NCI-H2029 treated with DMSO at 0.1 percent for 48 hours (cell line): ENCODE measurements around the gene SYNGR3.
"Not testable (repeated sequence)": the region's sequence is repeated elsewhere in the genome, so short reads cannot be mapped to it uniquely, and the experiment has no call there.

Source experiments
- DNase-seq: peaks from one replicate; lab custom pipeline; 2025; lab: John Stamatoyannopoulos, UW

SYNGR3 gene

GRCh38 chr16:2009164-2009711, 19.5 kb downstream of the SYNGR3 start:
- no peak for DNase-seq

DNA sequence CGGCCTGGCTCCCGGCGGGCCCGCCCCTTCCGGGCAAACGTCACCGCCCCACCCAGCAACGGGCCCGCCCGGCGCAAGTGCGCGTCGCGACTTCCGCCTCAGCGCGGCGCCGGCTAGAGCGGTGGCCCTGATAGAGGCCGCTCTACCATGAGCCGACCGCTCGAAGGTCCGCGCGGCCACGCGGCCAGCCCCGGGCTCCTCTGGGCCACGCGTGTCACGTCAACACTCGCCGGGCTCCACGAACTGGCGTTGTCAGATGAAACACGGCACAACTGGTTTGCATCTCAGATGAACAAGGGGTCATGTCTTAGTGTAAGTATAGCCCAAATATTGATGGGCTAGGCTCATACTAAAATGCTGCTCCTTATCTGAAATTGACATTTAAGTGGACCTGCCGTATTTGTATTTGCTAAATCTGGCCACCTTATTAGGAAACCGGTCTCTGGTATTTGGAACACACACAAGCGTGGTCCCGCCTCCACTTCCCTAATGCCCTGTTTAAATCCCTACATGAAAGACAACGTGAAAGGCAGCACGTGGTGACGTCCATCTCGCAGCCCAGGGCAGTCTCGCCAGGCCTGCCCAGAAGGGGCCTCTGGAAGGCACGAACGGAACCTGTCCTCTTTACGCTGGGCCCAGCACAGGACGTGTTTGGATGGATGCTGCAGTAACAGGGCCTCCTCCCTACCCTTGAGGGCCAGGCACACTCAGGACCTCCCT, 20.2 kb downstream of the SYNGR3 start, which contains the start of gene ZNF598:
TSS of gene ZNF598 (minus strand) at position 31 of the 720 bp plus-strand sequence.
- DNase-seq = peak; percentile 26

DNA sequence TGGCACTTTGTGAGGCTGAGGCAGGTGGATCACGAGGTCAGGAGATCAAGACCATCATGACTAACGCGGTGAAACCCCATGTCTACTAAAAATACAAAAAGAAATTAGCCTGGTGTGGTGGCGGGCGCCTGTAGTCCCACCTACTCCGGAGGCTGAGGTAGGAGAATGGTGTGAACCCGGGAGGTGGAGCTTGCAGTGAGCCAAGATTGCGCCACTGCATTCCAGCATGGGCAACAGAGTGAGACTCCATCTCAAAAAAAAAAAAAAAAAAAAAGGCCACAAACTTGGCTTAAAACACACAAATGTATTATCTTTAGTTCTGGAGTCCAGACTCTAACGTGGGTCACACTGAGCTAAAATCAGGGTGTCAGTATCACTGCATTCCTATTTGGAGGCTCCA, 22.0 kb downstream of the SYNGR3 start:
- not testable (repeated sequence) for DNase-seq

- no peak for DNase-seq
These were observed 23.8 kb downstream of the SYNGR3 start for GRCh38 chr16:2013527-2013926.

DNA sequence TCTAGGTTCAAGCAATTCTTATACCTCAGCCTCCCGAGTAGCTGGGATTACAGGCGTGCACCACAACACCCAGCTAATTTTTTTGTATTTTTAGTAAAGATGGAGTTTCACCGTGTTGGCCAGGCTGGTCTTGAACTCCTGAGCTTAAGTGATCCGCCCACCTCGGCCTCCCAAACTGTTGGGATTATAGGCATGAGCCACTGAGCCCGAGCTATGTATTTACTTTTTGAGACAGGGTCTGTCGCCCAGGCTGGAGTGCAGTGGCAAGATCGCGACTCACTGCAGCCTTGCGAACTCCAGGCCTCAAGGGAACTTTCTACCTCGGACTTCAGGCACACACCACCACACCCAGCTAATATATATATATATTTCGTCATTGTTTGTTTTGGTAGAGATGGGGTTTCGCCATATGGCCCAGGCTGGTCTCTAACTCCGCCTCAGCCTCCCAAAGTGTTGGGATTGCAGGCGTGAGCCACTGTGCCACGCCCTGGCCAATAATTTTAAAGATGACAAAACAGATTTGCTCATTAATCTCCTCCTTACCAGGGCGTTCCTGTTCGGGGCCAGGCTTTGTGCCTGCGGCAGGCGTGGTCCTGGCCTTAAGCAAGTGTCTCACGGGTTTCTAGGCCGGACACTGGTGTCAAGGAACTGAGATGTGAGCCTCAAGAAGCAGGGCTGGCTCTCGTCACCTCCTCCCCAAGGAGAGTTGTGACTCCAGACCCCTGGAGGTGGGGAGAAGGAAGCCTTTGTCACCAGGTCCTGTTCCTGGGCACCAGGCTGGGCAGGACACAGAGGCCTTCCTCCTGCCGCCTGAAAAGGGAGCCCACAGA, 25.6 kb downstream of the SYNGR3 start:
- no peak for DNase-seq

GRCh38 chr16:2015947-2016208, 26.1 kb downstream of the SYNGR3 start:
- DNase-seq = no peak

DNA sequence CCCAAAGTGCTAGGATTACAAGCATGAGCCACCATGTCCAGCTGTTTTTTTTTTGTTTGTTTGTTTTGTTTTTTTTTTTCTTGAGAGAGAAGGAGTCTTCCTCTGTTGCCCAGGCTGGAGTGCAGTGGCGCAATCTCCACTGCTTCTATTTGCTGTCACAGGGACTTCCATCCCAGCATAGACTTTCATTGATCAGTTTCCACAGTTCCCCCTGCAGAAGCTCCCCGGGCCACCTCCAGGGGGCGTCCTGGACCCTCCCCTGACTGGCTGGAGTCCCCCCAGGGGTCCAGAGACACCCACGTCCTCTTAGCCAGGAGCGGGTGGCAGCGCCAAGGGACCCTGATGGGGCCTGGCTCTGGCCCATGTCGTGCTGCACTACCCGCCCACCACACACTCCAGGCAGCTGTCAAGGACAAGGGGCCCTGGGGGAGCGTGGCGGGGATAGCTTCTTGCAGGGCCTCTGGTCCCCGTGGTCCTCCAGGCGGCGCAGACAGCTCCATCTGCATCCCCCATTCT, 26.7 kb downstream of the SYNGR3 start:
- no peak for DNase-seq

GRCh38 chr16:2019518-2019920, 29.7 kb downstream of the SYNGR3 start, which contains the start of gene NPW:
Gene NPW, plus strand, starts transcription at chr16:2019785.
- no peak for DNase-seq

GRCh38 chr16:2019921-2020831, 30.4 kb downstream of the SYNGR3 start:
- DNase-seq = no peak

DNA sequence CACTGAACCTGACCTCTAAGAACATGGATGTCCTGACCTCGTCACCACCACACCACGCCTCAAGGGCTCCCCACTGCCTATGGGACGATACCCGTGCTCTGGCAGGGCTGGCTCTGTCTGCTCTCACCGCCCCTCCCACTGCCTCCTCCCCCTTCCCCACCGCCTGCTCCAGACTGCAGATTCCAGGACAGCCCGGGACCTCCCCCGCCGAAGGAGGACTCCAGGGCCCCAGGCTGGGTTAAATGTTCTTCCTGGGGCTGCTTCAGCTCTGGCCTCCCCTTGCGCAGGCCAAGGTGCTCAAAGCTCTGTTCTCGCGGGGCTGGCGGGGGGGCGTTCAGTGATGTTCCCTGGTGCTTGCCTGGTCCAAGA, 32.9 kb downstream of the SYNGR3 start:
- no peak for DNase-seq

DNA sequence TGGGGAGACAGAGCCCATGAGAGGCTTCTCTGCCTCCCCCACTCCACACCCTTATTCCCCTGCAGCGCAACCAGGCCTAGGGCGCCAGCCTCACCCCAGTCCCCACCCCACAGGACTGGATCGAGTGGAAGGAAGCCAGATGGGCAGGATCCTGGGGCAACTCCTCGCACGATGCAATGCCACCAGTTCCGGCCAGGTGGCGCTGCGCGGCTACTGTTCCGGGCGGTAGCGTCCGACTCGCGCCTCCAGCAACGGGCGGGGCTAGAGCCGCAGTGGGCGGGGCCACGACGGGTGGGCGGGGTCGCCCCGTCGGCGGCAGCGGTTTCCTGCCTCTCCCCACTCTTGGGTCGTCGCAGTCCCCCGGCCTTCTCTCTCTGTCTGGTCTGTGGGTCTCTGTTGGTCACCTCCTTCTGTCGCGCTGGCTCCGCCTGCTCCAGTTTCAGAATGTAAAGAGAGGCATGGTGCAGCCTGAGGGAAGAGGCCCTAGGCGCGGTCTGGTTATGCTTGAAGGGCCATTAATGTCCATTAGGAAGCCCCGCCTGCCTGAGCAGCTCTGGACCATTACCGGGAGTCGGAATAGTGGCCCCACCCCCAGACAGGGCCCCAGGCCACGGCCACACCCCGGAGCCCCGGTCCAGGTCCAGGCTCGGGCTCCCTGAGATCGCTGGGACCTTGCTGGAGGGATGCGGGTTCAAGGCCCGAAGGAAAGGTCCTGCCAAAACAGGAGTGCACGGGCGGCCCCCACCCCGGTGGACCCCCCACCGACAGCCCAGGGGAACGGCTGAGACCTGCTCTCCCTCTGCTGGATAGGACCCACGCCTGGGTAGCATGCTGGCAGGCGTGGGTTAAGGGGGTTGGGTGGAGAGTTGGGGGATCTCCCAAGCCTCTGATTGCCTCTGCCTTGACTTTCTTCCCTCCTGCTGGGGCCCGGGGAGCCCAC, 33.6 kb downstream of the SYNGR3 start:
- DNase-seq = peak; percentile 63

GRCh38 chr16:2024032-2024420, 34.3 kb downstream of the SYNGR3 start:
- no peak for DNase-seq

- DNase-seq = no peak
These were observed 35.5 kb downstream of the SYNGR3 start for GRCh38 chr16:2025251-2025650.

- DNase-seq = no peak
These were observed 36.2 kb downstream of the SYNGR3 start for GRCh38 chr16:2025878-2026460.

- no peak for DNase-seq
These were observed 36.8 kb downstream of the SYNGR3 start, which contains the start of gene NHERF2 for GRCh38 chr16:2026461-2027023. Gene NHERF2, plus strand, starts transcription at chr16:2026902. Its CDS starts 104 bp downstream, at chr16:2027006.

DNA sequence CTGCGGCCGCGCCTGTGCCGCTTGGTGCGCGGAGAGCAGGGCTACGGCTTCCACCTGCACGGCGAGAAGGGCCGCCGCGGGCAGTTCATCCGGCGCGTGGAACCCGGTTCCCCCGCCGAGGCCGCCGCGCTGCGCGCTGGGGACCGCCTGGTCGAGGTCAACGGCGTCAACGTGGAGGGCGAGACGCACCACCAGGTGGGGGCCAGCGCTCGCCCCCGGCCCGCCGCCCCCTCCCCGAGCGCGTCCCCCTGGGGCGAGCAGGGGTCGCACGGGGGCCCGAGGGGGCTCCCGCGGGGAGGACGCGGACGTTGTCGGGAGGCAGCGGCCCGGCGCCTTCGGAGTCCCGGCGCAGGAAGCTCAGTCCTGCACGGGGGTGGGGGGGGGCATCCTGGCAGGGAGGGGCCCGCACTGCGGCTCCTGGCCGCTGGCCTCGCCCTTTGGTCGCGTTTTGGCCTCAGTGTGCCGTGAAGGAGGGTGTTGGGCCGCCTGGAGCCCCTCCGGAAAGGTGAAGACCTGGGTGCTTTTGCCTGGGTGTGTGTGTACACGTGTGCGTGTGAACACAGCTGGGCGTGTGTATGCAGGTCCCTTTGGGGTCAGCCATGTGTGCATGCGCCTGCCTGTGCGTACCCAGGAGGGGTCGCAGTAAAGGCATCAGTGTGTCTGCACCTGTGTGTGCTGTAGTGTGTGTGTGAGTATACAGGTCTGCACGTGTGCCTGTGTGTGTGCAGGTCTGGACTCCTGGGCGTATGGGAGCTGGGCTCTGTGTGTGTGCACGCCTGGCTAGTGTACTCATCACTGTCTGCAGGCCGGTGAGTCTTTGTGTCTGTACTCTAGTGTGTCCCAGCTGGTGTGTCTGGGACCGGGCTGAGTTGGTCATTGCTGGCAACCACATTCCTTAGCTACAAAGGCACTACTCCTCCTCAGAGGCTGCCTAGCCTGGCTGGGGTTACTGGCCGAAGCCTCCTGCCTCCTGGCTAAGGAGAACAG, 37.5 kb downstream of the SYNGR3 start:
- no peak for DNase-seq

DNA sequence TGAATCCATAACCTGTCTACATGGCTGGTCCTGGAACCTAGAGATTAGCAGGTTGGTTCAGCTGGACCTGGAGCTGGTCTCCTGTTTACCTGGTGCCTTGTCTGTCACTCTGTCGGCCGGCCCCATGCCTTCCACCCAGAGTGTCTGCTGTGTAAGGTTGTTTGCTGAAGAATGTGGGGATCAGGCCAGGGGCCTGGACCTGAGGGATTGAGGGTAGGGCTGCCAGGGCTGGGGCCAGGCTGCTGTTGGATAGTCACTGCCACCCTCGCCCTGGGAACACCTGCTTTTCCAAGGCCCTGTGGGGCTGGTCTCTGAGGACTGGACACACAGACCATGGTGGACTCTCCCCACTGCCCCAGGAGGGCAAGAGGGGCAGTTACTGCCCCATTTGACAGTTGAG, 38.4 kb downstream of the SYNGR3 start:
- DNase-seq = no peak

DNA sequence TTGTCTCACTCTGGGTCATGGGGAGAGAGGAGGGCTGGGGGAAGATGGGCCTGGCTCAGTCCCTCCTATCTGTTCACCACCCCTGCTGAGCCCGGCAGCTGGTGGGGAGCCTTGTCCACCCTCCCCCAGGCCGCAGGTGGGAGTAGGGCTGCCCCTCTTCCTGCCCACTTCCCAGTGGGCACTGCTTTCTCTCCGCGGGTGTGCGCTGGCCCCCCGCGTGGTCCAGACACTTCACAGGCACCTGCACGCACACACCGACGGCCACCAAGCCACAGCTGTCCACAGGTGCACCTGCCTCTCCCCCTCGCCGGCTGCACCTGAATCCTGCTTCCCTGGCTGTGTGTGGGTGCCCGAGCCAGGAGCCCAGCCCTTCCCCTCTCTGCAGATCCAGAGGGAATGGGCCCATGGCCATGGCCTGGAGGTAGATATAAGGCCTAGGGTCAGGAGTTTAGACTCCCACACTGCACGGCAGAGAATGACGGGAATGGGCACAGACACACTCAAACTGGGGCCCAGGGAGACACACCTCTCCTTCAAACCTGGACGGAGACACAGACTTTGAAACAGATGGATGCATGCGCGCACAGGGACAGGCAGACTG, 39.0 kb downstream of the SYNGR3 start:
- no peak for DNase-seq
